OCI-LY3 (cell line): ENCODE results near the gene BRWD1.

Source experiments
- H2AFZ ChIP-seq: fragments of 200-600, 300-600 bp; shearing (Covaris generic); 2 replicates; pipeline ENCODE4 v1.6.0; 2014; ENCODE audit warnings: antibody characterized with exemption, low read depth, low read length
- H3K27ac ChIP-seq: fragments of 200-600, 300-600 bp; sonication (generic); 2 replicates; pipeline ENCODE4 v1.5.1; 2014; ENCODE audit warnings: mild to moderate bottlenecking, low read length, moderate library complexity, mixed read lengths
- H3K27me3 ChIP-seq: fragments of 200-600, 300-600 bp; sonication (generic); 2 replicates; pipeline ENCODE4 v1.6.1; 2014; ENCODE audit warnings: low read depth, low read length, mixed read lengths
- H3K36me3 ChIP-seq: fragments of 200-600, 300-600 bp; sonication (generic); replicated peaks from 2 replicates; pipeline ENCODE3; 2014; ENCODE audit warnings: low read depth, low read length, mixed read lengths
- H3K4me1 ChIP-seq: fragments of 300-600, 200-600 bp; sonication (generic); 2 replicates; pipeline ENCODE4 v1.6.1; 2014; ENCODE audit warnings: low read length, mixed read lengths
- H3K4me2 ChIP-seq: fragments of 200-600, 300-600 bp; sonication (generic); 2 replicates; pipeline ENCODE4 v1.6.1; 2014; ENCODE audit warnings: low read length, mixed read lengths
- H3K4me3 ChIP-seq: fragments of 300-600, 200-600 bp; sonication (generic); 2 replicates; pipeline ENCODE4 v1.5.1; 2014; ENCODE audit warnings: antibody characterized with exemption, mild to moderate bottlenecking, low read length, moderate library complexity
- H3K79me2 ChIP-seq: fragments of 300-600, 200-600 bp; shearing (Covaris generic); 2 replicates; pipeline ENCODE4 v1.6.1; 2014; ENCODE audit warnings: mild to moderate bottlenecking, low read length, mixed read lengths
- H3K9ac ChIP-seq: fragments of 300-600, 200-600 bp; shearing (Covaris generic); 2 replicates; pipeline ENCODE4 v1.6.0; 2014; ENCODE audit warnings: mild to moderate bottlenecking, low read length, moderate library complexity
- H3K9me3 ChIP-seq: fragments of 200-600, 300-600 bp; shearing (Covaris generic); 2 replicates; pipeline ENCODE4 v1.6.1; 2014; ENCODE audit warnings: low read length, mixed read lengths; ENCODE audit not compliant: insufficient read depth
- H4K20me1 ChIP-seq: fragments of 200-600, 300-600 bp; sonication (generic); 2 replicates; pipeline ENCODE4 v1.6.1; 2016; ENCODE audit warnings: low read length, mixed read lengths; ENCODE audit not compliant: insufficient read depth
- CTCF ChIP-seq: fragments of 200-600, 300-600 bp; sonication (generic); IDR thresholded peaks from 2 replicates; pipeline ENCODE4 v1.5.1; 2014; ENCODE audit warnings: antibody characterized with exemption, low read length, low read depth
- EZH2phosphoT487 ChIP-seq: fragments of 200-600 bp; shearing (Covaris generic); IDR thresholded peaks from 2 replicates; pipeline ENCODE4 v1.6.1; 2018; ENCODE audit warnings: antibody characterized with exemption, mixed run types, low read depth

The BRWD1 gene

DNA sequence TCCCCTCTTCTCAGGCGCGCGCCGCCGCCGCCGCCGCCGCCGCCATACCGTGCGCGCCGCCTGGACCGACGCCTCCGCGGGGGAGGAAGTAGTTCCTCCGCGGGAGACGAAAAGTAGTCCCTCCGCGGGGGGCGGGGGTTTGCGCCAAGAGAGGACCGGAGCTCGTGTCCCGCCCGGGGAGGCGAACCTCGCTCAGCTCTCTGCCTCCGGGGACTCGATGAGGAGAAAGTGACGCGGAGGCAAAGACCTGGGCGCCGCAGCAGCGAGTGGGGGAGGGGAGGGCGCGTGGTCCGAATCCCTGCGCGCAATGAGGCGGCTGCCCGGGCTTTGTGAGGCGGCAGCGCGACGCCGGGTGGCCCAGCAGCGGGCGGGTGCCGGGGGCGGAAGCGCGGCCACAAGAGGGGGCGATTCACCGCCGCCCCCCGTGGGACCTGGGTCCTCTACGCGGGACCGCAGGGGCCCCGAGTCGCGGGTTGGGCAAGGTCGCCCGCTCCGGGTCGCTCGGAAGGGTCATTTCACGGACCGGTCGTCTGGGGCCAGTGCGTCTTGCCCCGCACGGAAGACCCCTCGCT is at the start of gene BRWD1:
TSS of gene BRWD1 (minus strand) at position 62 of the 572 bp plus-strand sequence. CDS start 141 bp downstream, outside the sequence.
- Histone ChIP-seq H3K4me2 (peak within 1 kb of the TSS; percentile 91), H3K9me3 (no peaks in the 10 kb centered on the region), H3K4me1 (peaks cover 9% of the 10 kb centered on the region; the same call in 1 of the 2 replicates), H3K27ac (peak within 1 kb of the TSS; percentile 83), H3K36me3 (peaks cover 10% of the 10 kb centered on the region), H3K27me3 (no peaks in the 10 kb centered on the region), H3K79me2 (peaks cover 51% of the 10 kb centered on the region), H3K9ac (peak within 1 kb of the TSS; percentile 93), H3K4me3 (peak within 1 kb of the TSS; percentile 83), H4K20me1 (peaks cover 11% of the 10 kb centered on the region), H2AFZ (peak within 1 kb of the TSS; percentile 59; the same call in 1 of the 2 replicates)
- peak; percentile 22; the same call in 1 of the 2 replicates for TF ChIP-seq CTCF
- no peak for TF ChIP-seq EZH2phosphoT487

DNA sequence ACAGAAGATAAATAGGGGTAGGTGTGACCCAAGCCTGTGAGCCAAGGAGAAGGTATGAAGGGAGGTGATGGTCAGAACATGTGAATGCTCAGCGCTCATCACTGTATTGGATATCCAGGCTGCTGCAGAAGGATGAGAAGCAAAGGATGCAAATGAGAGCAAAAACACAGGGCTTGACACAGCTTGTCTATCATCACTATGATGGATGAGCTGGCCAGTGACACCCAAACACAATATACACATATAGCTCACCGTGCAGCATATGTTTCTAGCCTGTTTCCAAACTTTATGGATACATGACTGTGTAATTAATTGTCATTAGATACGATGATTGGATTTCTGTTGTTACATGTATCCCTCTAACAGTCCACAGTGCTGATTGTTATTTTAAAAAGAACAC is 49.3 kb upstream of the BRWD1 start:
- no peak overlapping the region for H3K4me3 ChIP-seq
- no peak overlapping the region for H3K4me2 ChIP-seq
- H3K27me3 ChIP-seq = no peaks in the 10 kb centered on the region; the same call in 1 of the 2 replicates
- H3K27ac ChIP-seq = no peak overlapping the region
- H3K79me2 ChIP-seq = no peaks in the 10 kb centered on the region
- H4K20me1 ChIP-seq = no peaks in the 10 kb centered on the region
- no peak overlapping the region for H2AFZ ChIP-seq
- no peak overlapping the region for H3K9ac ChIP-seq
- H3K4me1 ChIP-seq = no peaks in the 10 kb centered on the region
- no peak for TF ChIP-seq EZH2phosphoT487
- TF ChIP-seq CTCF = no peak
- no peaks in the 10 kb centered on the region for H3K36me3 ChIP-seq
- H3K9me3 ChIP-seq = no peaks in the 10 kb centered on the region

- Histone ChIP-seq H3K36me3 (no peaks in the 10 kb centered on the region), H3K9me3 (no peaks in the 10 kb centered on the region), H3K9ac (no peak overlapping the region), H3K27me3 (no peaks in the 10 kb centered on the region; the same call in 1 of the 2 replicates), H3K4me3 (no peak overlapping the region), H2AFZ (no peak overlapping the region), H3K4me2 (no peak overlapping the region), H4K20me1 (no peaks in the 10 kb centered on the region), H3K4me1 (no peaks in the 10 kb centered on the region), H3K27ac (no peak overlapping the region), H3K79me2 (no peaks in the 10 kb centered on the region)
- no peak for TF ChIP-seq CTCF
These were observed 46.0 kb upstream of the BRWD1 start for GRCh38 chr21:39359382-39359781.

DNA sequence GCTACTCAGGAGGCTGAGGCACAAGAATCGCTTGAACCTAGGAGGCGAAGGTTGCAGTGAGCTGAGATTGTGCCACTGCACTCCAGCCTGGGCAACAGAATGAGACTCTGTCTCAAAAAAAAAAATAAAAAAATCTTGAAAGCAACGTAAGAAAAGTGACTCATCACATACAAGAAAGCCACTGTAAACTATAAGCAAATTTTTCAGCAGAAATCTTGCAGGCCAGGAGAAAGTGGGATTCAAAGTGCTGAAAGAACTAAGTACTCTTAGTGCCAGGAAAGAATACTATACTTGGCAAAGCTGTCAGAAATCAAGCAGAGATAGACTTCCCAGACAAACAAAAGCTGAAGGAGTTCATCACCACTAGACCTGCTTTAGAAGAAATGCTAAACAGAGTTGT is 39.9 kb upstream of the BRWD1 start:
- Histone ChIP-seq H3K4me2 (no peak overlapping the region), H4K20me1 (no peaks in the 10 kb centered on the region), H3K27me3 (no peaks in the 10 kb centered on the region), H3K4me3 (no peak overlapping the region), H3K9me3 (no peaks in the 10 kb centered on the region), H3K9ac (no peak overlapping the region), H3K79me2 (peaks cover 8% of the 10 kb centered on the region), H3K36me3 (no peaks in the 10 kb centered on the region), H3K4me1 (peaks cover 6% of the 10 kb centered on the region), H3K27ac (no peak overlapping the region), H2AFZ (no peak overlapping the region)
- TF ChIP-seq CTCF (no peak), EZH2phosphoT487 (no peak)
